Glomerular endothelial cell (primary cell): ENCODE measurements around the gene NDUFA8. TPM values are rescaled to one million over a fixed set of nuclear protein-coding genes. Genes with fewer than 3 reads are reported as not detected.
"Not testable (repeated sequence)": the region's sequence is repeated elsewhere in the genome, so short reads cannot be mapped to it uniquely, and the experiment has no call there.

Experiments used
- DNase-seq: peaks from one replicate; pipeline ENCODE4 v3.0.0-alpha.2; 2011; ENCODE audit warnings: low read depth, low spot score; ENCODE audit errors: extremely low read depth
- total RNA-seq: library from RNA; depleted of rRNA; stranded (reverse); fragments of >200 nt; gene quantifications from 2 replicates; pipeline ENCODE4 v1.2.3, GENCODE V29; 2015

Gene NDUFA8
- total RNA-seq, 1 donor from 2014 or later = 49.5 TPM

- DNase-seq = no peak
These were observed 35.5 kb downstream of the NDUFA8 start for GRCh38 chr9:122124048-122124447.

- no peak for DNase-seq
These were observed 36.5 kb downstream of the NDUFA8 start for GRCh38 chr9:122122903-122123632.

- DNase-seq = no peak
These were observed 37.1 kb downstream of the NDUFA8 start for GRCh38 chr9:122122468-122122867.

- DNase-seq = no peak
These were observed 37.6 kb downstream of the NDUFA8 start for GRCh38 chr9:122121931-122122330.

GRCh38 chr9:122121391-122121790 is 38.2 kb downstream of the NDUFA8 start:
- no peak for DNase-seq

GRCh38 chr9:122120316-122121071 is 39.1 kb downstream of the NDUFA8 start:
- no peak for DNase-seq

- no peak for DNase-seq
These were observed 39.9 kb downstream of the NDUFA8 start for GRCh38 chr9:122119721-122120120.

- DNase-seq = no peak
These were observed 40.4 kb downstream of the NDUFA8 start for GRCh38 chr9:122119166-122119521.

- DNase-seq = no peak
These were observed 41.0 kb downstream of the NDUFA8 start for GRCh38 chr9:122118343-122119165.

- DNase-seq = not testable (repeated sequence)
These were observed 42.3 kb downstream of the NDUFA8 start for GRCh38 chr9:122117241-122117640.

GRCh38 chr9:122116448-122117173 is 43.0 kb downstream of the NDUFA8 start:
- no peak for DNase-seq

GRCh38 chr9:122116040-122116439 is 43.5 kb downstream of the NDUFA8 start:
- no peak for DNase-seq

GRCh38 chr9:122115176-122116035 is 44.2 kb downstream of the NDUFA8 start:
- DNase-seq = no peak

- DNase-seq = no peak
These were observed 46.0 kb downstream of the NDUFA8 start for GRCh38 chr9:122113574-122113973.

GRCh38 chr9:122112238-122112637 is 47.3 kb downstream of the NDUFA8 start:
- DNase-seq = no peak

- no peak for DNase-seq
These were observed 48.0 kb downstream of the NDUFA8 start for GRCh38 chr9:122111413-122112085.

GRCh38 chr9:122110100-122110833 is 49.3 kb downstream of the NDUFA8 start:
- no peak for DNase-seq

GRCh38 chr9:122109035-122109813 is 50.4 kb downstream of the NDUFA8 start:
- DNase-seq = no peak
